H9 (cell line): Measurements from ENCODE around the gene CCR2. TPM values are rescaled to one million over a fixed set of nuclear protein-coding genes. Genes with fewer than 3 reads are reported as not detected.

Source experiments
- DNase-seq: peaks from one replicate; pipeline ENCODE4 v3.0.0-alpha.2; 2017
- H2AFZ ChIP-seq: one replicate; pipeline ENCODE4 v1.6.1; 2013; ENCODE audit warnings: mild to moderate bottlenecking, low read length, control low read depth, moderate library complexity
- H2AK5ac ChIP-seq: 2 replicates; pipeline ENCODE4 v1.6.1; 2013; ENCODE audit warnings: low read length, control low read depth, mixed read lengths; ENCODE audit not compliant: insufficient read length
- H2BK120ac ChIP-seq: one replicate; pipeline ENCODE4 v1.6.1; 2013; ENCODE audit warnings: low read depth, mild to moderate bottlenecking, low read length, control low read depth, inconsistent platforms; ENCODE audit not compliant: poor library complexity, severe bottlenecking
- H2BK12ac ChIP-seq: 2 replicates; pipeline ENCODE4 v1.6.1; 2013; ENCODE audit warnings: low read length, control low read depth, mixed read lengths, low read depth; ENCODE audit not compliant: insufficient read length
- H2BK15ac ChIP-seq: 2 replicates; pipeline ENCODE4 v1.6.1; 2013; ENCODE audit warnings: low read depth, low read length, control low read depth
- H2BK20ac ChIP-seq: one replicate; pipeline ENCODE4 v1.6.1; 2013; ENCODE audit warnings: low read depth, mild to moderate bottlenecking, low read length, control low read depth, inconsistent platforms; ENCODE audit not compliant: poor library complexity, severe bottlenecking
- H2BK5ac ChIP-seq: 2 replicates; pipeline ENCODE4 v1.6.1; 2013; ENCODE audit warnings: low read length, control low read depth, mixed read lengths; ENCODE audit not compliant: insufficient read length
- H3K14ac ChIP-seq: 2 replicates; pipeline ENCODE4 v1.6.1; 2013; ENCODE audit warnings: low read length, control low read depth; ENCODE audit not compliant: insufficient read depth
- H3K18ac ChIP-seq: 2 replicates; pipeline ENCODE4 v1.6.1; 2013; ENCODE audit warnings: low read depth, mild to moderate bottlenecking, mixed read lengths, low read length, control low read depth; ENCODE audit not compliant: insufficient read length
- H3K23ac ChIP-seq: 2 replicates; pipeline ENCODE4 v1.6.1; 2013; ENCODE audit warnings: low read length, control low read depth, mixed read lengths, low read depth; ENCODE audit not compliant: insufficient read length
- H3K23me2 ChIP-seq: 2 replicates; pipeline ENCODE4 v1.6.1; 2013; ENCODE audit warnings: low read depth, mild to moderate bottlenecking, mixed read lengths, low read length, control low read depth; ENCODE audit not compliant: insufficient read length, poor library complexity, severe bottlenecking
- H3K27ac ChIP-seq: 2 replicates; pipeline ENCODE4 v1.5.1; 2013; ENCODE audit warnings: low read length, control low read depth, mixed read lengths, low read depth; ENCODE audit not compliant: insufficient read length
- H3K27me3 ChIP-seq: 2 replicates; pipeline ENCODE4 v1.6.1; 2013; ENCODE audit warnings: low read length, control low read depth, inconsistent platforms; ENCODE audit not compliant: insufficient read depth
- H3K4ac ChIP-seq: 2 replicates; pipeline ENCODE4 v1.6.1; 2013; ENCODE audit warnings: low read depth, mild to moderate bottlenecking, control low read depth, inconsistent platforms, low read length, moderate library complexity
- H3K4me1 ChIP-seq: 2 replicates; pipeline ENCODE4 v1.6.1; 2013; ENCODE audit warnings: low read length, control low read depth, inconsistent platforms; ENCODE audit not compliant: insufficient read depth
- H3K4me2 ChIP-seq: 2 replicates; pipeline ENCODE4 v1.6.1; 2013; ENCODE audit warnings: low read length, control low read depth, mixed read lengths; ENCODE audit not compliant: insufficient read length, insufficient read depth
- H3K56ac ChIP-seq: 2 replicates; pipeline ENCODE4 v1.6.1; 2013; ENCODE audit warnings: low read depth, mild to moderate bottlenecking, mixed read lengths, low read length, control low read depth; ENCODE audit not compliant: insufficient read length
- H3K79me1 ChIP-seq: 2 replicates; pipeline ENCODE4 v1.6.1; 2013; ENCODE audit warnings: low read depth, mild to moderate bottlenecking, moderate library complexity, low read length, control low read depth, inconsistent platforms; ENCODE audit not compliant: insufficient read depth, poor library complexity, severe bottlenecking
- H3K79me2 ChIP-seq: 2 replicates; pipeline ENCODE4 v1.6.1; 2013; ENCODE audit warnings: low read length, control low read depth, inconsistent platforms; ENCODE audit not compliant: insufficient read depth
- H3K9ac ChIP-seq: 2 replicates; pipeline ENCODE4 v1.6.1; 2013; ENCODE audit warnings: low read length, control low read depth, mixed read lengths; ENCODE audit not compliant: insufficient read length; ENCODE audit errors: extremely low read depth
- H3K9me3 ChIP-seq: one replicate; pipeline ENCODE4 v1.6.1; 2013; ENCODE audit warnings: low read depth, low read length, inconsistent platforms; ENCODE audit not compliant: control insufficient read depth
- H3T11ph ChIP-seq: one replicate; pipeline ENCODE4 v1.6.1; 2013; ENCODE audit warnings: mild to moderate bottlenecking, low read length, control low read depth, inconsistent platforms
- H4K20me1 ChIP-seq: one replicate; pipeline ENCODE4 v1.6.1; 2013; ENCODE audit not compliant: control insufficient read depth, insufficient read length, insufficient read depth
- H4K5ac ChIP-seq: 2 replicates; pipeline ENCODE4 v1.6.1; 2013; ENCODE audit warnings: low read depth, mild to moderate bottlenecking, mixed read lengths, low read length, control low read depth; ENCODE audit not compliant: insufficient read length
- H4K8ac ChIP-seq: replicated peaks from 2 replicates; pipeline ENCODE4 v1.6.1; 2013; ENCODE audit warnings: low read length, control low read depth, mixed read lengths, low read depth; ENCODE audit not compliant: insufficient read length
- H4K91ac ChIP-seq: 2 replicates; pipeline ENCODE4 v1.6.1; 2013; ENCODE audit warnings: low read depth, mild to moderate bottlenecking, moderate library complexity, mixed read lengths, low read length, control low read depth; ENCODE audit not compliant: insufficient read length
- H3K27ac Mint-ChIP-seq, 3 experiments: 2 replicates in 2 of 3; 3 replicates in 1 of 3; pipeline ENCODE4 v1.8.0; 2020 to 2021; ENCODE audit warnings: mixed read lengths in 3 of 3, mild to moderate bottlenecking in 1 of 3, moderate library complexity in 1 of 3
- H3K27me3 Mint-ChIP-seq: 2 replicates; pipeline ENCODE4 v1.8.0; 2021; ENCODE audit warnings: low read depth, mild to moderate bottlenecking, moderate library complexity, mixed read lengths
- H3K36me3 Mint-ChIP-seq, 3 experiments: 2 replicates in 2 of 3; 3 replicates in 1 of 3; pipeline ENCODE4 v1.8.0; 2020 to 2021; ENCODE audit warnings: low read depth in 3 of 3, mixed read lengths in 3 of 3; ENCODE audit not compliant: insufficient read depth in 1 of 3
- H3K4me1 Mint-ChIP-seq, 2 experiments: 2 replicates each; pipeline ENCODE4 v1.8.0; 2020; ENCODE audit warnings: mixed read lengths in 2 of 2
- H3K4me3 Mint-ChIP-seq, 2 experiments: 2 replicates in 1 of 2; 3 replicates in 1 of 2; pipeline ENCODE4 v1.8.0; 2020 to 2021; ENCODE audit warnings: mild to moderate bottlenecking in 2 of 2, mixed read lengths in 2 of 2, moderate library complexity in 1 of 2
- H3K9me3 Mint-ChIP-seq, 2 experiments: 2 replicates in 1 of 2; 3 replicates in 1 of 2; pipeline ENCODE4 v1.8.0; 2020; ENCODE audit warnings: mild to moderate bottlenecking in 2 of 2, mixed read lengths in 2 of 2, moderate library complexity in 1 of 2
- WGBS: extraction: QIAGEN DNeasy Blood & Tissue Kit; methylation state at CpG from one replicate; pipeline ENCODE4 v1.1.7; 2013; ENCODE audit warnings: missing lambda C conversion rate, low lambda C conversion rate, mixed read lengths; ENCODE audit not compliant: insufficient read length; ENCODE audit errors: extremely low coverage; 5-methylcytosine and 5-hydroxymethylcytosine counted together
- total RNA-seq: library from RNA; stranded (reverse); gene quantifications from 2 replicates; pipeline ENCODE4 v1.2.1, GENCODE V29; 2021
- TF ChIP-seq, protein P1 (sequence below): fragments of 200-600 bp; sonication (generic); conservative IDR thresholded peaks from 3 replicates; pipeline ENCODE4 v1.8.0; 2021; ENCODE audit warnings: antibody characterized with exemption, mild to moderate bottlenecking

Gene CCR2
- total RNA-seq, 1 experiment from 2014 or later = not detected

DNA sequence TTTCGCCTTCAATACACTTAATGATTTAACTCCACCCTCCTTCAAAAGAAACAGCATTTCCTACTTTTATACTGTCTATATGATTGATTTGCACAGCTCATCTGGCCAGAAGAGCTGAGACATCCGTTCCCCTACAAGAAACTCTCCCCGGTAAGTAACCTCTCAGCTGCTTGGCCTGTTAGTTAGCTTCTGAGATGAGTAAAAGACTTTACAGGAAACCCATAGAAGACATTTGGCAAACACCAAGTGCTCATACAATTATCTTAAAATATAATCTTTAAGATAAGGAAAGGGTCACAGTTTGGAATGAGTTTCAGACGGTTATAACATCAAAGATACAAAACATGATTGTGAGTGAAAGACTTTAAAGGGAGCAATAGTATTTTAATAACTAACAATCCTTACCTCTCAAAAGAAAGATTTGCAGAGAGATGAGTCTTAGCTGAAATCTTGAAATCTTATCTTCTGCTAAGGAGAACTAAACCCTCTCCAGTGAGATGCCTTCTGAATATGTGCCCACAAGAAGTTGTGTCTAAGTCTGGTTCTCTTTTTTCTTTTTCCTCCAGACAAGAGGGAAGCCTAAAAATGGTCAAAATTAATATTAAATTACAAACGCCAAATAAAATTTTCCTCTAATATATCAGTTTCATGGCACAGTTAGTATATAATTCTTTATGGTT lies 17.1 kb downstream of the CCR2 start, which contains the start of gene CCR5:
Gene CCR5, plus strand, starts transcription at position 108 of the 680 bp plus-strand sequence. CDS start 1,957 bp downstream, outside the sequence.
- Histone ChIP-seq H3K4me2 (no peak within 1 kb of the TSS), H2AK5ac (no peak within 1 kb of the TSS), H2AFZ (no peak within 1 kb of the TSS), H3K14ac (no peak within 1 kb of the TSS), H4K5ac (no peak within 1 kb of the TSS), H3K79me1 (no peaks in the 10 kb centered on the region), H3K23me2 (peaks cover 2% of the 10 kb centered on the region), H3K9me3 (no peaks in the 10 kb centered on the region), H3K56ac (no peak within 1 kb of the TSS), H4K8ac (no peak within 1 kb of the TSS), H4K20me1 (no peaks in the 10 kb centered on the region), H3K18ac (no peak within 1 kb of the TSS), H2BK20ac (no peak within 1 kb of the TSS), H2BK120ac (no peak within 1 kb of the TSS), H3K23ac (no peak within 1 kb of the TSS), H2BK15ac (no peak within 1 kb of the TSS), H3K4me1 (peaks cover 4% of the 10 kb centered on the region), H3K9ac (no peak within 1 kb of the TSS), H2BK5ac (no peak within 1 kb of the TSS), H4K91ac (no peak within 1 kb of the TSS), H3K79me2 (no peaks in the 10 kb centered on the region), H3T11ph (no peak within 1 kb of the TSS), H3K4ac (no peak within 1 kb of the TSS), H3K27me3 (no peaks in the 10 kb centered on the region), H3K27ac (no peak within 1 kb of the TSS), H2BK12ac (no peak within 1 kb of the TSS)
- Mint-ChIP-seq H3K9me3 (no peaks in the 10 kb centered on the region), H3K27ac (no peak within 1 kb of the TSS), H3K36me3 (no peaks in the 10 kb centered on the region), H3K4me3 (no peak within 1 kb of the TSS), H3K27me3 (peaks cover 23% of the 10 kb centered on the region), H3K4me1 (peaks cover 10 to 12% of the 10 kb centered on the region in 2 experiments)
- TF ChIP-seq, protein P1, sequence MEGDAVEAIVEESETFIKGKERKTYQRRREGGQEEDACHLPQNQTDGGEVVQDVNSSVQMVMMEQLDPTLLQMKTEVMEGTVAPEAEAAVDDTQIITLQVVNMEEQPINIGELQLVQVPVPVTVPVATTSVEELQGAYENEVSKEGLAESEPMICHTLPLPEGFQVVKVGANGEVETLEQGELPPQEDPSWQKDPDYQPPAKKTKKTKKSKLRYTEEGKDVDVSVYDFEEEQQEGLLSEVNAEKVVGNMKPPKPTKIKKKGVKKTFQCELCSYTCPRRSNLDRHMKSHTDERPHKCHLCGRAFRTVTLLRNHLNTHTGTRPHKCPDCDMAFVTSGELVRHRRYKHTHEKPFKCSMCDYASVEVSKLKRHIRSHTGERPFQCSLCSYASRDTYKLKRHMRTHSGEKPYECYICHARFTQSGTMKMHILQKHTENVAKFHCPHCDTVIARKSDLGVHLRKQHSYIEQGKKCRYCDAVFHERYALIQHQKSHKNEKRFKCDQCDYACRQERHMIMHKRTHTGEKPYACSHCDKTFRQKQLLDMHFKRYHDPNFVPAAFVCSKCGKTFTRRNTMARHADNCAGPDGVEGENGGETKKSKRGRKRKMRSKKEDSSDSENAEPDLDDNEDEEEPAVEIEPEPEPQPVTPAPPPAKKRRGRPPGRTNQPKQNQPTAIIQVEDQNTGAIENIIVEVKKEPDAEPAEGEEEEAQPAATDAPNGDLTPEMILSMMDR = no peak
- no peak for DNase-seq
- no CpG with 5 or more reads among the region's 5 CpGs for WGBS
